IPS-11a (cell line): ENCODE measurements around the gene CLDN18.

Source experiments
- H3K4me3 ChIP-seq: one replicate; pipeline ENCODE4 v1.5.1; 2013; ENCODE audit warnings: low read depth, low read length, control low read depth

The CLDN18 gene

GRCh38 chr3:138009476-138010272, at the start of gene CLDN18:
TSS of gene CLDN18 (plus strand) at chr3:138010165. CDS start at chr3:138010226, 61 bp downstream.
- H3K4me3 ChIP-seq, result no peak within 1 kb of the TSS

- no peak overlapping the region for H3K4me3 ChIP-seq
These were observed 47.7 kb upstream of the CLDN18 start for GRCh38 chr3:137962251-137962650.

DNA sequence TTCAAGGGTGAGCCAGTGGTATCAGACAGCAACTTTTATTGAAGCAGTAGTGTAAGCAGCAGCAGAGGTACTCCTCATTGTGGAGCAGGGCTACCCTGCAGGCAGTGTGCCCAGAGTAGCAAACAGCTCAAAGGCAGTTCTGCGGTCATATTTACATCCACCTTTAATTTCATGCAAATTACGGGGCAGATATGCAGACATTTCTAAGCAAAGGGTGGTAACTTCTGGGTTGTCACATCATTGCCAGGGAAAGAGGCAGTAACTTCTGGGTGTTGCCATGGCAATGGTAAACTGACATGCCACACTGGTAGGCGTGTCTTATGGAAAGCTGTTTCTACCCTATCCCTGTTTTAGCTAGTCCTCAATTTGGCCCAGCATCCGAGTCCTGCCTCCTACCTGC, 46.5 kb upstream of the CLDN18 start:
- H3K4me3 ChIP-seq, result no peak overlapping the region

DNA sequence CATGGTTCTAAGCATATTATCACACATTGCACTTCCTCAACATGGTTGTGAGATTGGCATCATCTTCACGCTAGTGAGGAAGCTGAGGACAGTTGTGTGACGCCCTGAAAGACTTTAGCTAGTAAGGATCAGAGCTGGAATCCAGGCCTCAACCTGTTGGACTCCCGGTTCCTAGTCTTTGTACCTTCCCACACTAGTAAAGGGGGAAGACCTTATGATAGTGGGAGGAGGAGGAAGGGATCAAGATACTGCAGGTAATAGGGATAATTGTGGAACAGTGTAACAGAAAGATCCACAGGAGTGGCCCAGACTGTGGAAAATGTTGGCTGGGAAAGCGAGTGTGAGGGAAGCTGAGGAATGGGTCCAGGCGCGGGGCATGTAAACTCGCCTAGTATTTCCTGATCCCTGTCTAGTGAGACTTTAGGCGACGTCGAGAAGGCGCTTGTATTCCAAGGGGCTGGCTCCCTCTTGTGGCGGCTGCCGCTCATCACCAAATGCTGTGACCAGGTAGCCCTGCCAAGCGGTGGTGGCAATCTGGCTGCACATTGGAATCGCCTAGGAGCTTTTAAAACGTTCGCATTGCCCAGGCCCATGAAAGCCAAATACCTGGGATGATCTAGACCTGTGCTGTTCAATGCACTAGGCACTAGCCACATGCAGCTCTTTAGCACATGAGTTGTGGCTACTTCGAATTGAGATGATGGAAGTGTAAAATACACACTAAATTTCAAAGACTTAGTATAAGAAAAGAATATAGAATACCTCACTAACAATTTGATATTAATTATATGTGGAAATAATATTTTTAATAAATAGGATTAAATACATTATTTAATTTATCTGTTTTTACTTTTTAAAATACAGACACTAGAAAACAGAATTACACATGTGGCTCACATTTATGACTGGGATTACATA, 38.8 kb upstream of the CLDN18 start:
- no peak overlapping the region for H3K4me3 ChIP-seq

DNA sequence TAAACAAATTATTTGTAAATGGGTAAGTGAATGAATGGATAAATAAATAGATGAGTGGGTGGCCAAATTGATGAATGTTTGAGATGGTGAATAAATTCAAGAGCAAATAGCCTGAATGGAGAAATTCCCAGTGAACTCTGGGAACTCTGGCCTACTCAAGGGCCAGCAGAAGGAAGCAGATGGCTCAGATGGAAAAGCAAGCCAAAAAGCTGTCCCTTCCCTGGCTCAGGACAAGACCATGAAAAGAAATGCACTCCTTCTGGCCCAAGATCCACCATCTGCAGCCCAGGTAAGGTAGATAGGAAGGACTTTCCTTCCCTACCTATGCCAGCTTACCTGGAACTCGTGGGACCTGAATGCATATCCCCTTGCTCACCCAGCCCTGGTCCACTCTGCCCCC, 37.6 kb upstream of the CLDN18 start:
- H3K4me3 ChIP-seq, result no peak overlapping the region

DNA sequence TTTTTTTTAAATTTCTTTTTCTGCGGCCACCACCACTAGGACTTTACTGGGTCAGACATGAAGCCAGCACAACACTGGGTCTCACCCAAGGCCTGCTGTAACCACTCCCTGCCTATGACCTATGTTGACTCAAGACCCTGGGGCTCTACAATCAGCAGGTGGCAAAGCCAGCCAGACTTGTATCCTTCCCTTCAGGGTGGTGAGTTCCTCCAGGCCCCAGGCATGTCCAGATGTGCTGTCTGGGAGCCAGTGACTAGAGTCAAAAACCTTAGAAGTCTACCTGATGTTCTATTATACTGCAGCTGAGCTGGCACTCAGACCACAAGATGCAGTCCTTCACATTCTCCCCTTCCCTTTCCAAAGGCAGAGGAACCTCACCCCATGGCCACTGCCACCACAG, 31.6 kb upstream of the CLDN18 start:
- H3K4me3 ChIP-seq, result no peak overlapping the region

- H3K4me3 ChIP-seq, result no peak overlapping the region
These were observed 22.2 kb upstream of the CLDN18 start for GRCh38 chr3:137987723-137988122.

- no peak overlapping the region for H3K4me3 ChIP-seq
These were observed 21.8 kb upstream of the CLDN18 start for GRCh38 chr3:137988152-137988551.

DNA sequence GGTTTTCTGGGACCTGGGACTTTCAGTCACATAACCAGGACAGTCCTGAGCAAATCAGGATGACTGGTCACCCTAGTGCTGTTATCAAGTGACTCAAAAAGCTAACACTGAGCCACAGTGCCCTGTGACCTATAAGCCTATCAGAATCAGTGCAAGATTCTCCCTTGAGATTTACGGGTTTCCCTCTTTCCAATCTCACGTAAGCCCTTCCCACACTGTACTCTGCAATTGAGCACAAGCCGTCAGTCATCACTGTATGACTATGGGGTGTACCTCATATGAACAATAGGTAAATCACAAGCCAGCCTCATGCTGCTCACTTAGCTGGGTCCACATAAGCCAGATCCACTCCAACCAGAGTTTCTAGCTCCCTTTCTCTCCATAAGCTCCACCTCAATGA, 21.0 kb upstream of the CLDN18 start:
- H3K4me3 ChIP-seq, result no peak overlapping the region

DNA sequence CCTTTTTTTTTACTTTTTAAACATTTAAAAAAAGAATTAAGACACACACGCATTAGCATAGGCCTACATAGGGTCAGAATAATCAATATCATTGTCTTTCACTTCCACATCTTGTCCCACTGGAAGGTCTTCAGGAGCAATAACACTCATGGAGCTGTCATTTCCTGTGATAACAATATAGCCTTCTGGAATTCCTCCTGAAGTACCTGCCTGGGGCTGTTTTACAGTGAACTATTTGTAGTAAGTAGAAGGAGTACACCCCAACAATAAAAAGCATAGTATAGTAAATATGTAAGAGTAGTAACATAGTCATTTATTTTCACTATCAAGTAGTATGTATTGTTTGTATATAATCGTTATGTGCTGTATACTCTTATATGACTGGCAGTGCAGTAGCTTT, 19.5 kb upstream of the CLDN18 start:
- no peak overlapping the region for H3K4me3 ChIP-seq

DNA sequence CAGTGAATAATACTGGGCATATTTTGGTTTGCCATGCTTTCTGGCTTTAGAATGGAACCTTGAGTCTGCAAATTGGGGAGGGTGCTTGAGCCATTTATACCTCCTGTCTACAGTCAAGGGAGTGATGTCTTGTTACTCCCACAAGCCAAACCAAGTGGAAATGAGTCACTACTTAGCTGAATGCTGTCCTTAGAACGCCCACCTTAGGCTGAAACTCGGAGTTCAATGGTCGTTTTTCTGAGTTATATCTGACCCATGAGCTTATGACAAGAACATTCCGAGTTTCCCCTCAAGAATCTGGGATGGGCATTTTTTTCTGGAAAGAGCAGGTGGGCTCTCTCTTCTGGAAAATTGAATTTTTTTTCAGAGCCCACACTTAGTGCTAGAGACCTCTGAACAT, 17.4 kb upstream of the CLDN18 start:
- no peak overlapping the region for H3K4me3 ChIP-seq

GRCh38 chr3:137998121-137999042, 11.6 kb upstream of the CLDN18 start:
- no peak overlapping the region for H3K4me3 ChIP-seq

- H3K4me3 ChIP-seq, result no peak overlapping the region
These were observed 6.9 kb upstream of the CLDN18 start for GRCh38 chr3:138003069-138003468.

DNA sequence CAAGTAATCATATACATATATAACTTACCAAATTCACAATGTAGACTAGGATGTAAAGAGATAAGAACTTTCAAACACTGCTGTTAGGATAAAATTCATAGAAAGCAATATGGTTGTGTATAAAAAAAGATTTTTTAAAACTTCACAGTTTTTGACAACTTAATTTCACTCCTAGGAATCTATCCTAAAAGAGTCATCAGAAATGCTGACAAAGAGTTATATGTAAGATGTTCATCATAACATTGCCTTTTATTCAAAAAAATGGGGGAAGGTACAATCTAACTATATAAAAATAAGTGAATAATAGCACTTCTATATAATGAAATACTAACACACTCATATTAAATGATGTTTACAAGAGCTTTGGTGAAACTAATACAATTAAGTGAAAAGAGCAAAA, 4.3 kb upstream of the CLDN18 start:
- H3K4me3 ChIP-seq, result no peak overlapping the region

GRCh38 chr3:138007898-138008297, 2.1 kb upstream of the CLDN18 start:
- H3K4me3 ChIP-seq, result no peak overlapping the region

DNA sequence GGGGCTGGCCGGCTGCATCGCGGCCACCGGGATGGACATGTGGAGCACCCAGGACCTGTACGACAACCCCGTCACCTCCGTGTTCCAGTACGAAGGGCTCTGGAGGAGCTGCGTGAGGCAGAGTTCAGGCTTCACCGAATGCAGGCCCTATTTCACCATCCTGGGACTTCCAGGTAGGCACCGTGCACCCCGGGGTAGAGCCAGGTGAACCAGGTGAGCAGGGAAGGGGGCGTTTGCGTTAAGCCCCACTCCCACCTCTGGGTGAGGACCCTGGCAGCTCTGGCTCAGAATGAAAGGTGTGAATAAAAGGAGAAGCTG, 267 bp downstream of the CLDN18 start:
- H3K4me3 ChIP-seq, result no peak overlapping the region

GRCh38 chr3:138011722-138012121, 1.8 kb downstream of the CLDN18 start:
- H3K4me3 ChIP-seq, result no peak overlapping the region

DNA sequence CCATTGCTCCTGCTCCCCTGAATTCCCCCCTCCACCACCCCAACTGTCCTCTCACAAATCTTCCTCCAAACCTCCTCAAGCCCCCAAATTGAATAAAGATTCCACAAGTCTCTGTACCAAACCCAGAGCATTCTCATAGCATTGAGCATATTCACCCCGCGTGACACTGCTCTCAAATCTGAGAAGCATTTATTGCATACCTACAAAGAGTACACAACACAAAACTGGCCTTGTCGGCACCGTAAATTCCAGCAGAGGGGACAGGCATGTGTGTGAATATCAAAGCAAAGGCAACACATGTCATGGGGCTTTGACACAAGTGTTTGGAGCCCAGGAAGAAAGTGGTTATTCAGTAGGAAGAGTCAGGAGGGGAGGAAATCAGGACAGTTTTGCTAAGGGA, 2.6 kb downstream of the CLDN18 start:
- no peak overlapping the region for H3K4me3 ChIP-seq

DNA sequence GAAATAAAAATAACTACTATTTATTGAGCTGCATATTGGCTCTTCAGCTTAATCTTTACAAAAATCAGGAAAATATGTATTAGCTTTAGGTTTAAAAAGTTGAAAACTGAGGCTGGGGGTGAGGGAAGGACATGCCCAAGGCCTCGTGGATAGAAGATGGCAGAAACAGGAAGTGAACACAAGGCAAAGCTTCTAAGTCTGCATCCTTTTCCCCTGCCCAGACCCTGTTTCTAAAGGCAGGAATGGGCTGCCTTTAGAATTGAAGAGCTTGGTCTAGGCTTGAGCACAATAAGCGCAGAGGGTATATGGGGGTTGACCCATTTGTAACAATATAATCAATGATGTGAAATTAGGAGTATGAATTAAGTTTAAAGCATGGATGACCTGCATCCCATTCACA, 6.1 kb downstream of the CLDN18 start:
- no peak overlapping the region for H3K4me3 ChIP-seq

DNA sequence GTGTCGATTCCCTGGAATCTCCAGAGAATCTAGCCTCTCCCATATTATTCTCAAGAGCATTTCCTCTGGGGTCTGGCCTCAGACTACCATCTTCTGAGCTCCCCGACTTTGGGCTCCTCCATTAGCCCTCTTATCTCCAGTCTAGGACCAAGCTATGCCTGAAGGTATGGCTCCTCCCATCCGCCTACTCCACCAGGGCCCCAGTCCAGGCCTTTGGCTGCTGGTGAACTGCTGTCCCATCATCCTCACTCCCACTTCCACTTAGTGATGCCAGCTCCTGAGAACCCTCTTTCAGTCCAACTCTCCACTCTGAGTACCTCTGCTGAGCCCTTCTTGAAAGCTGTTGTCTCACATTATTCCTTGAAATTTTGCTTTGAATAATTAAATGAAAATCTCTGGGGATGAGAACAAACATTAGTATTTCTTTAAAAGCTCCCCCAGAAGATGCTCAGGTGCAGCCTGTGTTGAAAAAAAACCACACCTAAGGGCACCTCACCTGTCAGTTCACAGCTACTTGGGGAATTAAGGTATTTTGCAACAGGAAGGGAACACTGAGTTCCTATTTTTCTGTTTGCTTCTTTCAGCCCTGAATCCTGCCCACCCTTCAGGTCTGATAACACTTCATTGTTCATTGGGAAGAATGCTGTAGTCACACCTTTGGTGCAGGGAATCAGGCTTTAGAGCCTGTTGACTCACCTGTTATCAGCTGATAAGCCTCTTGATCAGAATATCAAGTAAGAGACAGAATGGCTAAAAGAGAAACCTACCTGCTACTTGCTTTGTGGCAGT, 9.5 kb downstream of the CLDN18 start:
- H3K4me3 ChIP-seq, result no peak overlapping the region
